HCT116 (cell line): ENCODE results near the gene ADGRL3. TPM values are rescaled to one million over a fixed set of nuclear protein-coding genes. Genes with fewer than 3 reads are reported as not detected.

ENCODE experiments used
- ATAC-seq: fragments of 200-7000 bp; cut with Tn5 transposase; 2 replicates; pipeline ENCODE4 v1.9.1; 2020; ENCODE audit warnings: mild to moderate bottlenecking, moderate library complexity
- BruUV-seq: library from RNA; stranded (reverse); fragments of 400-500 nt; replicated peaks from 2 replicates; lab custom pipeline; 2021; lab: Mats Ljungman, UMichigan
- CTCF ChIA-PET: fragments of 300-600 bp; sonication (Branson Sonifier 250); formaldehyde crosslinking; loops from one replicate; lab custom pipeline; 2021; ENCODE audit warnings: antibody characterized with exemption; lab: Charles Lee
- POLR2A ChIA-PET: fragments of 300-600, 350-600 bp; sonication (Branson Sonifier 250); formaldehyde crosslinking; loops from one replicate; lab custom pipeline; 2021; ENCODE audit warnings: antibody characterized with exemption; lab: Charles Lee
- RAD21 ChIA-PET, 2 experiments: fragments of 300-600 bp; sonication (Branson Sonifier 250); formaldehyde crosslinking; loops; one replicate each; lab custom pipeline; 2023; ENCODE audit warnings: low total read pairs in 2 of 2; ENCODE audit not compliant: uncharacterized antibody in 2 of 2, unreplicated experiment in 2 of 2, low non-redundant PET in 1 of 2; lab: Charles Lee
- DNase-seq: peaks from one replicate; pipeline ENCODE4 v3.0.0-alpha.2; 2010; ENCODE audit warnings: low read depth, low spot score
- H2AFZ ChIP-seq: fragments of 200-600 bp; shearing (Covaris generic), sonication (generic); 2 replicates; pipeline ENCODE4 v1.6.1; 2017; ENCODE audit warnings: low read depth, mixed run types, mixed read lengths, antibody characterized with exemption, low read length; ENCODE audit not compliant: poor library complexity, severe bottlenecking
- H3K27ac ChIP-seq: 2 replicates; pipeline ENCODE4 v1.5.1; 2012; ENCODE audit warnings: low read depth, low read length
- H3K27me3 ChIP-seq: fragments of 200-600 bp; sonication (generic); 2 replicates; pipeline ENCODE4 v1.6.1; 2016; ENCODE audit warnings: mixed run types, low read length, mixed read lengths; ENCODE audit not compliant: insufficient read depth
- H3K36me3 ChIP-seq, 2 experiments: fragments of 200-500 bp in 1 of 2; fragments of 200-600 bp in 1 of 2; sonication (Bioruptor generic) in 1 of 2; sonication (generic) in 1 of 2; 2 replicates each; pipeline versions ENCODE4 v1.5.1 to v1.6.1; 2014 to 2016; ENCODE audit warnings: low read length in 2 of 2, inconsistent platforms in 1 of 2, mixed read lengths in 1 of 2, mixed run types in 1 of 2; ENCODE audit not compliant: insufficient read depth in 2 of 2, control insufficient read depth in 1 of 2
- H3K4me1 ChIP-seq, 2 experiments: fragments of 200-600 bp in 1 of 2; sonication (generic) in 1 of 2; 2 replicates each; pipeline versions ENCODE4 v1.5.1 to v1.6.1; 2012 to 2017; ENCODE audit warnings: low read length in 2 of 2, inconsistent platforms in 1 of 2, mild to moderate bottlenecking in 1 of 2, mixed read lengths in 1 of 2, mixed run types in 1 of 2, moderate library complexity in 1 of 2; ENCODE audit not compliant: insufficient read depth in 2 of 2, control insufficient read depth in 1 of 2
- H3K4me2 ChIP-seq: fragments of 200-600 bp; sonication (generic); 2 replicates; pipeline ENCODE4 v1.6.1; 2017; ENCODE audit warnings: mixed run types, low read length, mixed read lengths
- H3K4me3 ChIP-seq, 2 experiments: fragments of 200-600 bp in 1 of 2; sonication (generic) in 1 of 2; replicated peaks in 1 of 2; 2 replicates each; pipeline ENCODE4 v1.5.1; 2011 to 2016; ENCODE audit warnings: low read length in 2 of 2, control low read depth in 1 of 2, low read depth in 1 of 2, mild to moderate bottlenecking in 1 of 2, mixed read lengths in 1 of 2, mixed run types in 1 of 2
- H3K79me2 ChIP-seq: fragments of 200-600 bp; sonication (generic); 2 replicates; pipeline ENCODE4 v1.6.1; 2017; ENCODE audit warnings: mild to moderate bottlenecking, mixed run types, low read length, moderate library complexity, mixed read lengths; ENCODE audit not compliant: insufficient read depth
- H3K9ac ChIP-seq: fragments of 200-600 bp; sonication (generic); 2 replicates; pipeline ENCODE4 v1.6.1; 2016; ENCODE audit warnings: low read length, mixed read lengths
- H3K9me2 ChIP-seq: fragments of 200-600 bp; sonication (generic), shearing (Covaris generic); 2 replicates; pipeline ENCODE4 v1.6.1; 2017; ENCODE audit warnings: mixed run types, mild to moderate bottlenecking, moderate library complexity; ENCODE audit not compliant: insufficient read depth
- H3K9me3 ChIP-seq, 2 experiments: fragments of 200-500 bp in 1 of 2; fragments of 200-600 bp in 1 of 2; sonication (Bioruptor generic) in 1 of 2; sonication (generic) in 1 of 2; 2 replicates each; pipeline ENCODE4 v1.6.1; 2014 to 2017; ENCODE audit warnings: low read length in 2 of 2, mixed read lengths in 2 of 2, inconsistent platforms in 1 of 2, low read depth in 1 of 2, mild to moderate bottlenecking in 1 of 2, mixed run types in 1 of 2, moderate library complexity in 1 of 2; ENCODE audit not compliant: control insufficient read depth in 1 of 2, insufficient read depth in 1 of 2
- H4K20me1 ChIP-seq: fragments of 200-600 bp; sonication (generic), shearing (Covaris generic); 2 replicates; pipeline ENCODE4 v1.6.1; 2017; ENCODE audit warnings: mixed run types, mild to moderate bottlenecking, moderate library complexity; ENCODE audit not compliant: insufficient read depth
- CBX3 ChIP-seq: IDR thresholded peaks from 2 replicates; pipeline ENCODE4 v1.6.1; 2012; ENCODE audit warnings: low read depth
- EGR1 ChIP-seq: IDR thresholded peaks from 2 replicates; pipeline ENCODE4 v1.6.1; 2012; ENCODE audit warnings: low read depth
- ELF1 ChIP-seq: IDR thresholded peaks from 2 replicates; pipeline ENCODE4 v1.6.1; 2012; ENCODE audit warnings: low read depth, borderline replicate concordance
- FOSL1 ChIP-seq: IDR thresholded peaks from 2 replicates; pipeline ENCODE4 v1.6.1; 2012; ENCODE audit warnings: low read depth
- SP1 ChIP-seq: IDR thresholded peaks from 2 replicates; pipeline ENCODE4 v1.6.1; 2012; ENCODE audit warnings: low read depth
- SRF ChIP-seq: IDR thresholded peaks from 2 replicates; pipeline ENCODE4 v1.6.1; 2012; ENCODE audit warnings: low read depth
- ZNF274 ChIP-seq: fragments of 200-500 bp; sonication (Bioruptor generic); IDR thresholded peaks from 2 replicates; pipeline ENCODE4 v1.6.1; 2014; ENCODE audit warnings: mild to moderate bottlenecking, low read depth, low read length, inconsistent platforms
- intact Hi-C: fragments of 100-400 bp; cut with micrococcal nuclease; formaldehyde crosslinking; loops from 2 replicates; pipeline ENCODE4 v1.10.0; 2022
- total RNA-seq: library from RNA; stranded (reverse); gene quantifications from one replicate; pipeline ENCODE4 v1.2.1, GENCODE V29; 2021; ENCODE audit not compliant: unreplicated experiment
- TF ChIP-seq, protein P1 (sequence below), 3 experiments: fragments of 200-600 bp in 1 of 3; sonication (generic) in 1 of 3; IDR thresholded peaks in 2 of 3; conservative IDR thresholded peaks in 1 of 3; 2 replicates each; pipeline ENCODE4 v1.5.1; 2012 to 2017; ENCODE audit warnings: low read depth in 2 of 3, low read length in 2 of 3, antibody characterized with exemption in 1 of 3, borderline replicate concordance in 1 of 3, control low read depth in 1 of 3, mild to moderate bottlenecking in 1 of 3, mixed read lengths in 1 of 3, mixed run types in 1 of 3, moderate library complexity in 1 of 3; ENCODE audit not compliant: insufficient read depth in 1 of 3
- TF ChIP-seq, protein P2 (sequence below): IDR thresholded peaks from 2 replicates; pipeline ENCODE4 v1.6.1; 2011; ENCODE audit warnings: mild to moderate bottlenecking, low read length, moderate library complexity; ENCODE audit not compliant: insufficient replicate concordance; ENCODE audit errors: extremely low read depth

The ADGRL3 gene
- total RNA-seq, 1 experiment from 2014 or later: not detected

DNA sequence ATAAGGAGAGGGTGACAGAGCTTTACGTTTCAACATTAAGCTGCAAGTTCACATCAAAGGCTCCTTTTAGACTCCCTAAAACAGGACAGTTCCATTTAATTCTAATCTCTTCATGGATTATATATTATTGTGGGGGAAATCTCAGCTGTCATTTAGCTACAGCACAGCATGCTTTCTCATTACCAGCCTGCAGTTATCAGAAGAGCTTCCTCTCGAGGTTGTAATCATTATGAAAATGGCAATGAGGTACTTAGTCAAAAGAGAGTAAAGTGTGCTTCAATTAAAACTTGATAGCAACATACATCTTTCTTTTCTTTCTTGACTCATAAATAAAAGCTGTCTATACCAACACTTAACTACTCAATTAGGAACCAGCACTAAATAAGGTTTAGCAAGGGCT lies 896.8 kb downstream of the ADGRL3 start (continued):
- TF ChIP-seq ZNF274 (no peak), FOSL1 (no peak), SP1 (no peak)
- TF ChIP-seq, all 23 proteins: peak for 0

DNA sequence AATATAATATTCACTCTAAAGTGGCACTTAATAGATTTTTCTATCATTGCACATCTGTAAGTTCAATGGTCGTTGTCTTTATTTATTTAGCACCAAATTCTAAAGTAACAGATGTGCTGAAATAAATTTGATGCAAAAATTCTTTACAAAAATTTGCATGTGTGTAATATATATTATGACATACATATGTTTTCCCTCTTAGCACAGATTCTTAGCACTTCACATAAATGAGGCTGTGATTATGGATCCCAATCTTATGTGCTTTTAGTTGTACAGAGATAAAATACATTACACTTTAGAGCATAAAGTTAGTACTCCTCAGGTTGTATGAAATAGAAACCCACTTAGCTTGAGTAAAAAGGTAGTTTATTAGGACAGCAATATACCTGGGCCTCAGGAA lies 915.1 kb downstream of the ADGRL3 start:
- Histone ChIP-seq H3K27me3 (no peaks in the 10 kb centered on the region), H3K9me3 (peaks cover 4 to 13% of the 10 kb centered on the region in 2 experiments; a peak in 2 of 4 replicates), H3K36me3 (no peaks in the 10 kb centered on the region), H3K79me2 (no peaks in the 10 kb centered on the region), H3K4me1 (no peaks in the 10 kb centered on the region), H3K4me2 (no peak overlapping the region), H3K9ac (no peak overlapping the region), H4K20me1 (no peaks in the 10 kb centered on the region), H3K4me3 (no peak overlapping the region), H3K9me2 (no peaks in the 10 kb centered on the region), H3K27ac (no peak overlapping the region), H2AFZ (no peak overlapping the region)
- no peak for DNase-seq
- intact Hi-C loops: no loop called here
- CTCF ChIA-PET: no interaction called here
- BruUV-seq: no TSS peak
- POLR2A ChIA-PET: no interaction called here
- TF ChIP-seq CBX3: no peak
- TF ChIP-seq, protein P1, sequence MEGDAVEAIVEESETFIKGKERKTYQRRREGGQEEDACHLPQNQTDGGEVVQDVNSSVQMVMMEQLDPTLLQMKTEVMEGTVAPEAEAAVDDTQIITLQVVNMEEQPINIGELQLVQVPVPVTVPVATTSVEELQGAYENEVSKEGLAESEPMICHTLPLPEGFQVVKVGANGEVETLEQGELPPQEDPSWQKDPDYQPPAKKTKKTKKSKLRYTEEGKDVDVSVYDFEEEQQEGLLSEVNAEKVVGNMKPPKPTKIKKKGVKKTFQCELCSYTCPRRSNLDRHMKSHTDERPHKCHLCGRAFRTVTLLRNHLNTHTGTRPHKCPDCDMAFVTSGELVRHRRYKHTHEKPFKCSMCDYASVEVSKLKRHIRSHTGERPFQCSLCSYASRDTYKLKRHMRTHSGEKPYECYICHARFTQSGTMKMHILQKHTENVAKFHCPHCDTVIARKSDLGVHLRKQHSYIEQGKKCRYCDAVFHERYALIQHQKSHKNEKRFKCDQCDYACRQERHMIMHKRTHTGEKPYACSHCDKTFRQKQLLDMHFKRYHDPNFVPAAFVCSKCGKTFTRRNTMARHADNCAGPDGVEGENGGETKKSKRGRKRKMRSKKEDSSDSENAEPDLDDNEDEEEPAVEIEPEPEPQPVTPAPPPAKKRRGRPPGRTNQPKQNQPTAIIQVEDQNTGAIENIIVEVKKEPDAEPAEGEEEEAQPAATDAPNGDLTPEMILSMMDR (IDR thresholded peaks at IDR 0.05 in 2 of 3, conservative IDR thresholded peaks at IDR 0.05 in 1 of 3; ENCODE audit: borderline replicate concordance in 1 of 3, insufficient read depth in 1 of 3, low read depth in 2 of 3, low read length in 2 of 3): no peak
- RAD21 ChIA-PET: no interaction called here
- ATAC-seq: no peak

DNA sequence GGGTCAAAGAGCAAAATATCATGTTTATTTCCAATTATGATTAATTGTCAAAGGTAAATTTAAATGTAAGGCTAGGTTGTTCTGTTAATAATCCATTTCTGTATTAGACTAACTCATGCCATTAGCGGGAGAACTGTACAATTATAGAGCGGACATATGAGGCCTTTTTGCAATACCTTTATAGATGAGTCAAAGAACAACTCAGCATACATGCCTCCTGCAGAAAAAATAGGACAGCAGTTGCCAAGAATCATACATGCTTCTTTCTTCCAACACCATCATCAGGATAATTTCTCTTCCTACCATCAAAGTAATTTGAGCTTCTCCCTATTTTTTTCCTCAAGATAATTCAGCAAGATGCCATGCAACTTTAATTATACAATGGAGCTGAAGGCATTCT lies 917.8 kb downstream of the ADGRL3 start:
- BruUV-seq: no TSS peak
- intact Hi-C loops: no loop called here
- H3K9me3 ChIP-seq: peaks cover 4 to 22% of the 10 kb centered on the region in 2 experiments; a peak in 2 of 4 replicates
- no peak overlapping the region for H2AFZ ChIP-seq
- no peak overlapping the region for H3K4me3 ChIP-seq
- RAD21 ChIA-PET: no interaction called here
- no peak overlapping the region for H3K27ac ChIP-seq
- no peaks in the 10 kb centered on the region for H3K79me2 ChIP-seq
- no peaks in the 10 kb centered on the region for H3K9me2 ChIP-seq
- no peaks in the 10 kb centered on the region for H3K4me1 ChIP-seq
- H3K4me2 ChIP-seq: no peak overlapping the region
- no peaks in the 10 kb centered on the region for H3K36me3 ChIP-seq
- no peak for ATAC-seq
- POLR2A ChIA-PET: no interaction called here
- no peaks in the 10 kb centered on the region for H3K27me3 ChIP-seq
- CTCF ChIA-PET: no interaction called here
- H3K9ac ChIP-seq: no peak overlapping the region
- no peak for DNase-seq
- no peaks in the 10 kb centered on the region for H4K20me1 ChIP-seq
- TF ChIP-seq SP1: no peak
- no peak for TF ChIP-seq CBX3
- TF ChIP-seq ELF1: no peak
- no peak for TF ChIP-seq EGR1
- TF ChIP-seq SRF: no peak
- TF ChIP-seq, protein P2, sequence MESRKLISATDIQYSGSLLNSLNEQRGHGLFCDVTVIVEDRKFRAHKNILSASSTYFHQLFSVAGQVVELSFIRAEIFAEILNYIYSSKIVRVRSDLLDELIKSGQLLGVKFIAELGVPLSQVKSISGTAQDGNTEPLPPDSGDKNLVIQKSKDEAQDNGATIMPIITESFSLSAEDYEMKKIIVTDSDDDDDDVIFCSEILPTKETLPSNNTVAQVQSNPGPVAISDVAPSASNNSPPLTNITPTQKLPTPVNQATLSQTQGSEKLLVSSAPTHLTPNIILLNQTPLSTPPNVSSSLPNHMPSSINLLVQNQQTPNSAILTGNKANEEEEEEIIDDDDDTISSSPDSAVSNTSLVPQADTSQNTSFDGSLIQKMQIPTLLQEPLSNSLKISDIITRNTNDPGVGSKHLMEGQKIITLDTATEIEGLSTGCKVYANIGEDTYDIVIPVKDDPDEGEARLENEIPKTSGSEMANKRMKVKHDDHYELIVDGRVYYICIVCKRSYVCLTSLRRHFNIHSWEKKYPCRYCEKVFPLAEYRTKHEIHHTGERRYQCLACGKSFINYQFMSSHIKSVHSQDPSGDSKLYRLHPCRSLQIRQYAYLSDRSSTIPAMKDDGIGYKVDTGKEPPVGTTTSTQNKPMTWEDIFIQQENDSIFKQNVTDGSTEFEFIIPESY: no peak
- TF ChIP-seq, all 23 proteins: peak for 0
